ENCODE results near the gene MUSTN1. TPM values are rescaled to one million over a fixed set of nuclear protein-coding genes. Genes with fewer than 3 reads are reported as not detected.

Gene MUSTN1
- total RNA-seq, 2 donors from 2014 or later = 3.2 to 4.2 TPM

DNA sequence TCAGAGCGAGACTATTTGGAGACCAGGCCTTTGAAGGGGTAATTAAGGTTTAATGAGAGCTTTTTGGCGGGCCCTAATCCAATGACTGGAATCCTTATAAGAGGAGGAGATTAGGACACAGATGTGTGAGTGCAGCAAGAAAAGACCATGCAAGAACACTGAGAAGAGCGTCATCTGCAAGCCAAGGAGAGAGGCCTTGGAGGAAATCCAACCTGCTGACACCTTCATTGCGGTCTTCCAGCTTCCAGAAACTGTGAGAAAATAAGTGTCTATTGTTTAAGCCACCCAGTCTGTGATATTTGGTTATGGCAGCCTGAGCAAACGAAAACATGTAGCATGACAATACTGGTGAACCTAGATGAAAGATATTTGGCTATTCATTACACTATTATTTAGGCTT lies 23.0 kb upstream of the MUSTN1 start:
- H3K4me1 Mint-ChIP-seq = no peaks in the 10 kb centered on the region
- no peaks in the 10 kb centered on the region for H3K9me3 Mint-ChIP-seq
- H3K27ac Mint-ChIP-seq = no peak overlapping the region

DNA sequence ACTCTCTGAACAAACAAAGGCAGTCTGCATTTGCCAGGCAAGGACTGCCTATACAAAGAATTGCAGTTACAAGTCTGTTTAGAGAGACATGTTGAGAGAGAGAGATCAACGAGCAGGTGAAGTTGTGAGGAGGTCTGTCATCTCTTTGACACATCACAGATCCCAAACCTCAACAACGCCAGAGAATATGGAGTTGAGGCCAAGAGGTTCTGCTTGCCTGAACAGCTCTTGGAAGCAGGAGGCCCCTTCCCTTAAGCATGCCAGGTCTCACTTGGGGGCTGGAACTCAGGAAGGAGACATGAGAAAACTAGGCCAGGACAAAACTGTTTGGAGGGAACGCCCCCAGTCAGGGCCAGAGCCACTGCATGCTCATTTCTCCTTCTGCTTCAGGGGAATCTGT lies 22.3 kb upstream of the MUSTN1 start:
- Histone ChIP-seq H3K9ac (ENCODE audit: extremely low read depth, low read length, poor library complexity, severe bottlenecking) (no peak overlapping the region), H3K4me1 (ENCODE audit: control insufficient read depth, insufficient read depth, low read length) (no peaks in the 10 kb centered on the region), H3K9me3 (ENCODE audit: control insufficient read depth, low read length) (no peaks in the 10 kb centered on the region), H3K27me3 (ENCODE audit: control insufficient read depth, insufficient read depth, low read length, poor library complexity, severe bottlenecking) (no peaks in the 10 kb centered on the region), H3K4me3 (ENCODE audit: low read length) (no peak overlapping the region), H3K27ac (ENCODE audit: low read depth, low read length) (no peak overlapping the region), H3K36me3 (ENCODE audit: control insufficient read depth, insufficient read depth, low read length) (peaks cover 7% of the 10 kb centered on the region)
- Mint-ChIP-seq H3K4me1 (no peaks in the 10 kb centered on the region), H3K4me3 (no peak overlapping the region), H3K27ac (no peak overlapping the region), H3K9me3 (no peaks in the 10 kb centered on the region), H3K36me3 (ENCODE audit: low read depth) (peaks cover 3% of the 10 kb centered on the region), H3K27me3 (ENCODE audit: insufficient read depth) (no peaks in the 10 kb centered on the region)
- DNase-seq = no peak
- TF ChIP-seq, protein P1, sequence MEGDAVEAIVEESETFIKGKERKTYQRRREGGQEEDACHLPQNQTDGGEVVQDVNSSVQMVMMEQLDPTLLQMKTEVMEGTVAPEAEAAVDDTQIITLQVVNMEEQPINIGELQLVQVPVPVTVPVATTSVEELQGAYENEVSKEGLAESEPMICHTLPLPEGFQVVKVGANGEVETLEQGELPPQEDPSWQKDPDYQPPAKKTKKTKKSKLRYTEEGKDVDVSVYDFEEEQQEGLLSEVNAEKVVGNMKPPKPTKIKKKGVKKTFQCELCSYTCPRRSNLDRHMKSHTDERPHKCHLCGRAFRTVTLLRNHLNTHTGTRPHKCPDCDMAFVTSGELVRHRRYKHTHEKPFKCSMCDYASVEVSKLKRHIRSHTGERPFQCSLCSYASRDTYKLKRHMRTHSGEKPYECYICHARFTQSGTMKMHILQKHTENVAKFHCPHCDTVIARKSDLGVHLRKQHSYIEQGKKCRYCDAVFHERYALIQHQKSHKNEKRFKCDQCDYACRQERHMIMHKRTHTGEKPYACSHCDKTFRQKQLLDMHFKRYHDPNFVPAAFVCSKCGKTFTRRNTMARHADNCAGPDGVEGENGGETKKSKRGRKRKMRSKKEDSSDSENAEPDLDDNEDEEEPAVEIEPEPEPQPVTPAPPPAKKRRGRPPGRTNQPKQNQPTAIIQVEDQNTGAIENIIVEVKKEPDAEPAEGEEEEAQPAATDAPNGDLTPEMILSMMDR (conservative IDR thresholded peaks at IDR 0.05) = no peak
- WGBS, 2 experiments (ENCODE audit: insufficient coverage in 1 of 2, insufficient read length in 1 of 2) = 92 to 100% methylated on average over 1 to 3 of the region's 3 CpGs

More for the DNA sequence above, 23.0 kb upstream of the MUSTN1 start:
- Mint-ChIP-seq H3K36me3 (ENCODE audit: low read depth) (peaks cover 5% of the 10 kb centered on the region), H3K27me3 (ENCODE audit: insufficient read depth) (no peaks in the 10 kb centered on the region), H3K4me3 (no peak overlapping the region)
- TF ChIP-seq, protein P1 (conservative IDR thresholded peaks at IDR 0.05) = no peak
- Histone ChIP-seq H3K27ac (ENCODE audit: low read depth, low read length) (no peak overlapping the region), H3K9me3 (ENCODE audit: control insufficient read depth, low read length) (no peaks in the 10 kb centered on the region), H3K4me3 (ENCODE audit: low read length) (no peak overlapping the region), H3K36me3 (ENCODE audit: control insufficient read depth, insufficient read depth, low read length) (no peaks in the 10 kb centered on the region), H3K27me3 (ENCODE audit: control insufficient read depth, insufficient read depth, low read length, poor library complexity, severe bottlenecking) (no peaks in the 10 kb centered on the region), H3K9ac (ENCODE audit: extremely low read depth, low read length, poor library complexity, severe bottlenecking) (no peak overlapping the region), H3K4me1 (ENCODE audit: control insufficient read depth, insufficient read depth, low read length) (no peaks in the 10 kb centered on the region)
- DNase-seq = no peak
- WGBS, 2 experiments (ENCODE audit: insufficient coverage in 1 of 2, insufficient read length in 1 of 2) = 90 to 98% methylated on average over 3 to 5 of the region's 5 CpGs

DNA sequence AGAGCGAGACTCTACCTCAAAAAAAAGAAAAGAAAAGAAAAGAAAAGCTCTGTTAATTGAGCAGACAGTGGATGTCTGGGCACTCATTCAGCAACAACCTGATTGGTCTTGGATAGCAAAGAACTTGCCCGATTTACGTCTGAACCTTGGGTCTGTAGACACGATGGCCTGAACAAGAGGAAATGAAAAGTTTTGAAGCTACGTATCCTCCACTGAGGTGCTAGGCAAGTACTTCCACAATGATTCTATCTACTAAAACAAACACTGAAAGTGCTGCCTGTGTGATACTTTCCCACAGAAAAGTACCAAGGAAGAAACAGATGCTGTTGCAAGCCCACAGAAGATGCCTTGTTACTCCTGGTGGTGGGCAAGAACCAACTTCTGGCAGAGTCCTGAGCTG lies 21.8 kb upstream of the MUSTN1 start:
- TF ChIP-seq, protein P1 (conservative IDR thresholded peaks at IDR 0.05) = no peak
- DNase-seq = no peak

More for the DNA sequence above, 21.8 kb upstream of the MUSTN1 start:
- no peaks in the 10 kb centered on the region for H3K4me1 Mint-ChIP-seq
- WGBS, 2 experiments (ENCODE audit: insufficient coverage in 1 of 2, insufficient read length in 1 of 2) = 92 to 93% methylated on average over 2 to 5 of the region's 5 CpGs
- no peaks in the 10 kb centered on the region for H3K27me3 Mint-ChIP-seq (ENCODE audit: insufficient read depth)
- Histone ChIP-seq H3K27me3 (ENCODE audit: control insufficient read depth, insufficient read depth, low read length, poor library complexity, severe bottlenecking) (no peaks in the 10 kb centered on the region), H3K36me3 (ENCODE audit: control insufficient read depth, insufficient read depth, low read length) (peaks cover 11% of the 10 kb centered on the region), H3K9ac (ENCODE audit: extremely low read depth, low read length, poor library complexity, severe bottlenecking) (no peak overlapping the region), H3K4me3 (ENCODE audit: low read length) (no peak overlapping the region), H3K4me1 (ENCODE audit: control insufficient read depth, insufficient read depth, low read length) (no peaks in the 10 kb centered on the region), H3K27ac (ENCODE audit: low read depth, low read length) (no peak overlapping the region), H3K9me3 (ENCODE audit: control insufficient read depth, low read length) (no peaks in the 10 kb centered on the region)
- H3K4me3 Mint-ChIP-seq = no peak overlapping the region
- no peaks in the 10 kb centered on the region for H3K9me3 Mint-ChIP-seq
- H3K27ac Mint-ChIP-seq = no peak overlapping the region
- H3K36me3 Mint-ChIP-seq (ENCODE audit: low read depth) = peaks cover 4% of the 10 kb centered on the region
